ENCODE measurements around the gene EFR3B.
"Not testable (repeated sequence)": the region's sequence is repeated elsewhere in the genome, so short reads cannot be mapped to it uniquely, and the experiment has no call there.

EFR3B gene

GRCh38 chr2:25158096-25158852, 116.4 kb downstream of the EFR3B start:
- no peak for DNase-seq

GRCh38 chr2:25159949-25160348, 118.1 kb downstream of the EFR3B start:
- peak; percentile 25 for DNase-seq

GRCh38 chr2:25160376-25160775, 118.5 kb downstream of the EFR3B start:
- DNase-seq: no peak

GRCh38 chr2:25161055-25161781, 119.3 kb downstream of the EFR3B start:
- peak; percentile 69 for DNase-seq

GRCh38 chr2:25162061-25162460, 120.2 kb downstream of the EFR3B start:
- DNase-seq: not testable (repeated sequence)

GRCh38 chr2:25164561-25164960, 122.7 kb downstream of the EFR3B start:
- DNase-seq: no peak

GRCh38 chr2:25165992-25166875, 124.4 kb downstream of the EFR3B start:
- DNase-seq: no peak

GRCh38 chr2:25168256-25169072, 126.6 kb downstream of the EFR3B start, which contains the start of gene POMC:
Gene POMC (minus strand): TSS chr2:25168580. CDS start chr2:25164772, 3,808 bp downstream.
- DNase-seq: peak; percentile 18

- no peak for DNase-seq
Observed at GRCh38 chr2:25169073-25169470, 127.2 kb downstream of the EFR3B start.

GRCh38 chr2:25170888-25171287, 129.0 kb downstream of the EFR3B start:
- no peak for DNase-seq

GRCh38 chr2:25173719-25174118, 131.8 kb downstream of the EFR3B start:
- no peak for DNase-seq

- no peak for DNase-seq
Observed at GRCh38 chr2:25174192-25174861, 132.5 kb downstream of the EFR3B start.

- DNase-seq: no peak
Observed at GRCh38 chr2:25176138-25176537, 134.3 kb downstream of the EFR3B start.

- DNase-seq: no peak
Observed at GRCh38 chr2:25176541-25177181, 134.8 kb downstream of the EFR3B start.

- DNase-seq: no peak
Observed at GRCh38 chr2:25177211-25177611, 135.3 kb downstream of the EFR3B start.

- DNase-seq: no peak
Observed at GRCh38 chr2:25178976-25179375, 137.1 kb downstream of the EFR3B start.

GRCh38 chr2:25184254-25184653, 142.4 kb downstream of the EFR3B start:
- no peak for DNase-seq

GRCh38 chr2:25187729-25188350, 146.0 kb downstream of the EFR3B start:
- DNase-seq: no peak

- no peak for DNase-seq
Observed at GRCh38 chr2:25188405-25188804, 146.5 kb downstream of the EFR3B start.

GRCh38 chr2:25190536-25190935, 148.7 kb downstream of the EFR3B start:
- DNase-seq: no peak
